AG09309 (cell line): Measurements from ENCODE around the gene FOXP1.

ENCODE experiments used
- DNase-seq: peaks from one replicate; pipeline ENCODE4 v3.0.0-alpha.2; 2010; ENCODE audit warnings: low read depth
- H3K4me3 ChIP-seq: 2 replicates; pipeline ENCODE4 v1.5.1; 2011; ENCODE audit warnings: mild to moderate bottlenecking, low read depth, low read length, moderate library complexity; ENCODE audit not compliant: control insufficient read depth
- CTCF ChIP-seq: IDR thresholded peaks from 2 replicates; pipeline ENCODE4 v1.5.1; 2011; ENCODE audit warnings: mild to moderate bottlenecking, low read depth, low read length, inconsistent platforms; ENCODE audit not compliant: insufficient read depth, control insufficient read depth; ENCODE audit errors: missing control alignments

FOXP1 gene

DNA sequence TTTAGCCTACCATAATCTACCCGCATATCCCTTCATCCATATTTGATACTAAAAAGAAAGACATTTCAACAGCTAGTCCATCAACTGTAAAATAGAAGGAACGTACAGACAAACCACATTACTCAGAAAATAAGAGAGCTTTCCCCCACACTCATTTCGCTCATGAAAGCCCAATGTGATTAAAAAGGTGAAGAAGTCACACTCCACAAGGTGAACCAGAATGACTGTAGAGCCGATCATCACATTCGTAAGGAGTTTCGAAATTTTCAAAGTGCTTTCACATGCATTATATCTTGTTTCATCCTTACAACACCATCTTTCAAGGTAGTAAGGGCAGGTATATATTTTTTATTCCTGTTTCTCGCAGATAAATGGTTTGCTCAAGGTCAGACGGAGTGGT, 225.3 kb downstream of the FOXP1 start:
- no peak for TF ChIP-seq CTCF
- no peak overlapping the region for H3K4me3 ChIP-seq
- no peak for DNase-seq

- no peak for DNase-seq
- no peak for TF ChIP-seq CTCF
- no peak overlapping the region for H3K4me3 ChIP-seq
These were observed 227.3 kb downstream of the FOXP1 start for GRCh38 chr3:71356265-71356664.

- no peak overlapping the region for H3K4me3 ChIP-seq
- TF ChIP-seq CTCF: no peak
- DNase-seq: no peak
These were observed 227.7 kb downstream of the FOXP1 start for GRCh38 chr3:71355862-71356261.

DNA sequence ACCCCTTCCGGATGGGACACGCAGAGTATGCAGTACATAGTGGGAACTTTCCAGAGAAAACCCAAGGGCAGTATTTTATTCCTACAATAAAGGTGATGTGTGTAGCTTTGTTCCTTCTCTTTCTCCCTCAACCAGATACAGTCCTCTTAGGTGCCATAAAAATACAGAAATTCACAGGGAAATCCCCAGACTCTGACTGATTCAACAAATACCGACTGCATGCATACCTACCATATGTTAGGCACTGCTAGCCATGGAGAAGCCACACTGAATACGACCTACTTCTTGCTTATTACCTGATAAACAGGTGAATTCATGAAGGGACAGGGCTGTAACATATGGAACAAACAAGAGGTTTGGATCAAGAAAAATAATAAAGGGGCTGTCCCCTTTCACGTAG, 228.5 kb downstream of the FOXP1 start:
- no peak overlapping the region for H3K4me3 ChIP-seq
- no peak for DNase-seq
- TF ChIP-seq CTCF: no peak

GRCh38 chr3:71351403-71352149, 232.0 kb downstream of the FOXP1 start:
- no peak for DNase-seq

GRCh38 chr3:71350998-71351397, 232.5 kb downstream of the FOXP1 start:
- H3K4me3 ChIP-seq: no peak overlapping the region
- DNase-seq: no peak
- no peak for TF ChIP-seq CTCF

More at GRCh38 chr3:71351403-71352149, 232.0 kb downstream of the FOXP1 start:
- H3K4me3 ChIP-seq: no peak overlapping the region
- TF ChIP-seq CTCF: no peak
